ENCODE results near the gene DAZAP2. TPM values are rescaled to one million over a fixed set of nuclear protein-coding genes. Genes with fewer than 3 reads are reported as not detected.
A peak's percentile ranks its signal among the peaks of the same experiment; 100 is the strongest.

Gene DAZAP2
- polyA plus RNA-seq, 1 donor (not counting 4 experiments of a cell fraction or from before 2014, with no cell fraction given) = 199 TPM

GRCh38 chr12:51245476-51246253, 7.0 kb downstream of the DAZAP2 start:
- FAIRE-seq (no peak), DNase-seq (ENCODE audit: low read depth, low spot score) (no peak)
- no peak overlapping the region for H3K4me3 ChIP-seq (ENCODE audit: control insufficient read depth in 2 of 3, extremely low read depth in 1 of 3, insufficient read depth in 2 of 3, low read depth in 1 of 3, low read length in 3 of 3)
- dilution Hi-C loops (cut with MboI; ENCODE audit: extremely low pct_ligation_motif_present, low sequenced_read_pairs) = no loop called here
- H3K27ac ChIP-seq (ENCODE audit: control insufficient read depth, insufficient read depth, low read length) = no peak overlapping the region
- no peak overlapping the region for H3K9ac ChIP-seq (ENCODE audit: control insufficient read depth, extremely low read depth, insufficient read depth, low read length)
- peaks cover 10% of the 10 kb centered on the region for H3K79me2 ChIP-seq (ENCODE audit: control insufficient read depth, insufficient read depth, low read length)
- H3K9me1 ChIP-seq (ENCODE audit: control insufficient read depth, extremely low read depth, insufficient read depth, low read length) = no peaks in the 10 kb centered on the region
- peaks cover 7% of the 10 kb centered on the region for H3K4me1 ChIP-seq (ENCODE audit: control insufficient read depth, extremely low read depth, insufficient read depth, low read length)
- no peak overlapping the region for H3K4me2 ChIP-seq (ENCODE audit: control insufficient read depth, extremely low read depth, insufficient read depth, low read depth, low read length)
- peaks cover 29 to 43% of the 10 kb centered on the region in 2 experiments for H3K36me3 ChIP-seq (ENCODE audit: control insufficient read depth in 2 of 2, extremely low read depth in 1 of 2, insufficient read depth in 2 of 2, low read length in 2 of 2)
- H3K27me3 ChIP-seq (ENCODE audit: control insufficient read depth, extremely low read depth, insufficient read depth, low read length) = no peaks in the 10 kb centered on the region
- H3K9me3 ChIP-seq (ENCODE audit: control insufficient read depth, low read depth, low read length) = no peaks in the 10 kb centered on the region
- no peaks in the 10 kb centered on the region for H4K20me1 ChIP-seq (ENCODE audit: control insufficient read depth, extremely low read depth, insufficient read depth, low read length)
- TF ChIP-seq EZH2 (IDR thresholded peaks at IDR 0.05; ENCODE audit: low read length) (no peak), CTCF (optimal IDR thresholded peaks at IDR 0.05 in 1 of 3, IDR thresholded peaks at IDR 0.05 in 1 of 3, conservative IDR thresholded peaks at IDR 0.05 in 1 of 3; ENCODE audit: extremely low read depth in 1 of 3, insufficient read depth in 2 of 3, low read length in 3 of 3) (no peak)
- no peak overlapping the region for H2AFZ ChIP-seq (ENCODE audit: control insufficient read depth, low read length)

GRCh38 chr12:51246254-51246853, 7.7 kb downstream of the DAZAP2 start:
- TF ChIP-seq EZH2 (IDR thresholded peaks at IDR 0.05; ENCODE audit: low read length) (no peak), CTCF (optimal IDR thresholded peaks at IDR 0.05 in 1 of 3, IDR thresholded peaks at IDR 0.05 in 1 of 3, conservative IDR thresholded peaks at IDR 0.05 in 1 of 3; ENCODE audit: extremely low read depth in 1 of 3, insufficient read depth in 2 of 3, low read length in 3 of 3) (peak in 1 of 3 experiments; percentile 21)
- Histone ChIP-seq H3K27ac (ENCODE audit: control insufficient read depth, insufficient read depth, low read length) (no peak overlapping the region), H3K4me1 (ENCODE audit: control insufficient read depth, extremely low read depth, insufficient read depth, low read length) (peaks cover 3% of the 10 kb centered on the region), H3K36me3 (ENCODE audit: control insufficient read depth in 2 of 2, extremely low read depth in 1 of 2, insufficient read depth in 2 of 2, low read length in 2 of 2) (peaks cover 25 to 38% of the 10 kb centered on the region in 2 experiments), H3K9ac (ENCODE audit: control insufficient read depth, extremely low read depth, insufficient read depth, low read length) (no peak overlapping the region), H4K20me1 (ENCODE audit: control insufficient read depth, extremely low read depth, insufficient read depth, low read length) (no peaks in the 10 kb centered on the region), H3K27me3 (ENCODE audit: control insufficient read depth, extremely low read depth, insufficient read depth, low read length) (no peaks in the 10 kb centered on the region), H3K9me1 (ENCODE audit: control insufficient read depth, extremely low read depth, insufficient read depth, low read length) (no peaks in the 10 kb centered on the region), H3K9me3 (ENCODE audit: control insufficient read depth, low read depth, low read length) (no peaks in the 10 kb centered on the region), H2AFZ (ENCODE audit: control insufficient read depth, low read length) (no peak overlapping the region), H3K4me3 (ENCODE audit: control insufficient read depth in 2 of 3, extremely low read depth in 1 of 3, insufficient read depth in 2 of 3, low read depth in 1 of 3, low read length in 3 of 3) (no peak overlapping the region), H3K79me2 (ENCODE audit: control insufficient read depth, insufficient read depth, low read length) (peaks cover 8% of the 10 kb centered on the region), H3K4me2 (ENCODE audit: control insufficient read depth, extremely low read depth, insufficient read depth, low read depth, low read length) (no peak overlapping the region)
- dilution Hi-C loops (cut with MboI; ENCODE audit: extremely low pct_ligation_motif_present, low sequenced_read_pairs) = no loop called here
- no peak for DNase-seq (ENCODE audit: low read depth, low spot score)
- no peak for FAIRE-seq

Measured in keratinocyte (primary cell).